AG04449 (cell line): ENCODE results near the gene RALGPS1.

Experiments
- CTCF ChIA-PET: fragments of 350-600 bp; formaldehyde crosslinking; extraction: SDS; loops from one replicate; lab custom pipeline; 2021; ENCODE audit warnings: antibody characterized with exemption; lab: Yijun Ruan, JAX
- POLR2A ChIA-PET: fragments of 400-600, 350-600 bp; formaldehyde crosslinking; extraction: SDS; loops from one replicate; lab custom pipeline; 2020; ENCODE audit warnings: antibody characterized with exemption, inconsistent platforms; lab: Yijun Ruan, JAX
- DNase-seq: peaks from one replicate; pipeline ENCODE4 v3.0.0-alpha.2; 2010; ENCODE audit warnings: low read depth, low spot score
- H3K4me3 ChIP-seq: 2 replicates; pipeline ENCODE4 v1.5.1; 2011; ENCODE audit warnings: low read depth, mild to moderate bottlenecking, control low read depth, low read length
- CTCF ChIP-seq: IDR thresholded peaks from one replicate; pipeline ENCODE4 v1.5.1; 2011; ENCODE audit warnings: mild to moderate bottlenecking, moderate library complexity, low read length, control low read depth, inconsistent platforms; ENCODE audit not compliant: insufficient read depth; ENCODE audit errors: missing control alignments

Gene RALGPS1

GRCh38 chr9:127263237-127263636, 348.7 kb downstream of the RALGPS1 start:
- TF ChIP-seq CTCF = no peak
- CTCF ChIA-PET = no interaction called here
- POLR2A ChIA-PET = interaction anchor here (0.5 kb wide), 1 partner anchor 130 kb away, joined by 3 read pairs; no protein-coding TSS in a partner anchor
- DNase-seq = no peak
- no peak overlapping the region for H3K4me3 ChIP-seq

GRCh38 chr9:127263664-127264063, 349.1 kb downstream of the RALGPS1 start:
- POLR2A ChIA-PET = no interaction called here
- TF ChIP-seq CTCF = no peak
- DNase-seq = no peak
- no peak overlapping the region for H3K4me3 ChIP-seq
- CTCF ChIA-PET = no interaction called here

- H3K4me3 ChIP-seq = no peak within 1 kb of the TSS
- POLR2A ChIA-PET = no interaction called here
- no peak for DNase-seq
- TF ChIP-seq CTCF = no peak
- CTCF ChIA-PET = interaction anchor here (0.6 kb wide), 1 partner anchor 773 kb away, joined by 3 read pairs; no protein-coding TSS in a partner anchor
Observed at GRCh38 chr9:127264462-127265219, 350.1 kb downstream of the RALGPS1 start, which contains the start of gene GARNL3. GARNL3 (plus strand) TSS chr9:127264774; CDS start chr9:127264878, 104 bp downstream.

- CTCF ChIA-PET = interaction anchor here (0.9 to 1.2 kb wide), 2 partner anchors 9 to 120 kb away, joined by 3 to 4 read pairs; no protein-coding TSS in a partner anchor
- no peak overlapping the region for H3K4me3 ChIP-seq
- TF ChIP-seq CTCF = no peak
- POLR2A ChIA-PET = no interaction called here
- DNase-seq = no peak
Observed at GRCh38 chr9:127267793-127268525, 353.4 kb downstream of the RALGPS1 start.

GRCh38 chr9:127269449-127269848, 354.9 kb downstream of the RALGPS1 start:
- ChIA-PET POLR2A (no interaction called here), CTCF (no interaction called here)
- no peak for DNase-seq
- TF ChIP-seq CTCF = no peak
- H3K4me3 ChIP-seq = no peak overlapping the region
